SK-N-SH (cell line): ENCODE results near the gene YJEFN3.

Experiments used
- CTCF ChIP-seq: fragments of 200-600 bp; sonication (generic); IDR thresholded peaks from 2 replicates; pipeline ENCODE4 v1.6.1; 2017; ENCODE audit warnings: antibody characterized with exemption, mild to moderate bottlenecking, moderate library complexity
- POLR2AphosphoS5 ChIP-seq: IDR thresholded peaks from 2 replicates; pipeline ENCODE4 v1.6.1; 2012; ENCODE audit warnings: low read depth, low read length
- REST ChIP-seq: IDR thresholded peaks from 2 replicates; pipeline ENCODE4 v1.6.1; 2012; ENCODE audit warnings: mild to moderate bottlenecking, low read depth, low read length, moderate library complexity
- USF2 ChIP-seq: fragments of 150-350 bp; IDR thresholded peaks from 2 replicates; pipeline ENCODE4 v1.6.1; 2017; ENCODE audit warnings: antibody characterized with exemption, low read length, low read depth, borderline replicate concordance

- no peak for TF ChIP-seq USF2
- TF ChIP-seq CTCF, result no peak
- TF ChIP-seq REST, result no peak
- no peak for TF ChIP-seq POLR2AphosphoS5
Observed at GRCh38 chr19:19549804-19550464, 21.2 kb downstream of the YJEFN3 start.
